Uterus (tissue), 2 donors: ENCODE data around the gene DHRS3.

Experiments
- POLR2A ChIP-seq, 2 donors: fragments of 450-650 bp; IDR thresholded peaks; one replicate each; pipeline ENCODE4 v1.6.1; 2016; ENCODE audit warnings: antibody characterized with exemption in 2 of 2, mild to moderate bottlenecking in 1 of 2, moderate library complexity in 1 of 2
- TF ChIP-seq, protein P1 (sequence below), 4 experiments: fragments of 200-600 bp in 2 of 4; fragments of 450-650 bp in 2 of 4; sonication (generic) in 2 of 4; IDR thresholded peaks; one replicate each; pipeline ENCODE4 v1.5.1; 2016 to 2019; ENCODE audit warnings: antibody characterized with exemption in 4 of 4, mild to moderate bottlenecking in 2 of 4, moderate library complexity in 1 of 4

- TF ChIP-seq, protein P1, sequence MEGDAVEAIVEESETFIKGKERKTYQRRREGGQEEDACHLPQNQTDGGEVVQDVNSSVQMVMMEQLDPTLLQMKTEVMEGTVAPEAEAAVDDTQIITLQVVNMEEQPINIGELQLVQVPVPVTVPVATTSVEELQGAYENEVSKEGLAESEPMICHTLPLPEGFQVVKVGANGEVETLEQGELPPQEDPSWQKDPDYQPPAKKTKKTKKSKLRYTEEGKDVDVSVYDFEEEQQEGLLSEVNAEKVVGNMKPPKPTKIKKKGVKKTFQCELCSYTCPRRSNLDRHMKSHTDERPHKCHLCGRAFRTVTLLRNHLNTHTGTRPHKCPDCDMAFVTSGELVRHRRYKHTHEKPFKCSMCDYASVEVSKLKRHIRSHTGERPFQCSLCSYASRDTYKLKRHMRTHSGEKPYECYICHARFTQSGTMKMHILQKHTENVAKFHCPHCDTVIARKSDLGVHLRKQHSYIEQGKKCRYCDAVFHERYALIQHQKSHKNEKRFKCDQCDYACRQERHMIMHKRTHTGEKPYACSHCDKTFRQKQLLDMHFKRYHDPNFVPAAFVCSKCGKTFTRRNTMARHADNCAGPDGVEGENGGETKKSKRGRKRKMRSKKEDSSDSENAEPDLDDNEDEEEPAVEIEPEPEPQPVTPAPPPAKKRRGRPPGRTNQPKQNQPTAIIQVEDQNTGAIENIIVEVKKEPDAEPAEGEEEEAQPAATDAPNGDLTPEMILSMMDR (IDR thresholded peaks at IDR 0.05) = no peak
- no peak for TF ChIP-seq POLR2A (IDR thresholded peaks at IDR 0.05)
These were observed 34.5 kb downstream of the DHRS3 start for GRCh38 chr1:12583484-12583883.
